GM12892 (cell line): ENCODE data around the gene TMEM51.

Experiments used
- POLR2A ChIP-seq: IDR thresholded peaks from 2 replicates; pipeline ENCODE4 v1.6.1; 2011; ENCODE audit warnings: low read depth, low read length, control low read depth
- POLR2AphosphoS5 ChIP-seq: IDR thresholded peaks from 2 replicates; pipeline ENCODE4 v1.6.1; 2011; ENCODE audit warnings: low read depth, low read length, control low read depth
- TAF1 ChIP-seq: IDR thresholded peaks from 2 replicates; pipeline ENCODE4 v1.6.1; 2011; ENCODE audit warnings: low read depth, mild to moderate bottlenecking, control low read depth, low read length, borderline replicate concordance

DNA sequence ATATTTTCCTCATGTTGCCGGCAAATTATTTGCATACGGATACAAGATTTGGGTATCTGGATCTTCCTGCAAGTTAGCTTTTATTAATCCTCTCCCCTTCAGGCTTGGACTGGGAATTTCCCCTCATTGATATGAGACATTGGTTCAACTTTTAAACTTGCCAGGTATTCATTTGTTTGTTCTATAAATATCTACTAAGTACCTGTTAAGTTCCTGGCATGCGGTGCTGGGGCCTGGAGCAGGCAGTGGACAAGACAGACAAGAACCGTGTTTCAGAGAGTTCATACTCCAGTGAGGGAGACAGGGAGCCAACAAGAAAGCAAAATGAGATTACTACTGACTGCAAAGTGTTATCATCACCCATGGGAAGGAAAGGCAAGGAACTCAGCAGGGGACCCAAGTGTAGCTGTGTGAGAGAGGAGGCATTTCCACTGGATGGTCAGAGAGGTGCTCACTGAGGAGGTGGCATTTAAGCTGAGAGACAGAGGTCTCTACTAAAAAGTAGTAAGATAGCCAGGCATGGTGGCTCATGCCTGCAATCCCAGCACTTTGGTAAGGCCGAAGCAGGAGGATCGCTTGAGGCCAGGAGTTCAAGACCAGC is 54.4 kb downstream of the TMEM51 start:
- no peak for TF ChIP-seq TAF1
- TF ChIP-seq POLR2A: no peak
- TF ChIP-seq POLR2AphosphoS5: no peak
